Stimulated activated CD8-positive, alpha-beta memory T cell treated with anti-CD3 and anti-CD28 coated beads, Interleukin-7, amount 100 ng/mL, for 24 hours (primary cell): Measurements from ENCODE around the gene GPR78.

Source experiments
- DNase-seq: peaks from one replicate; pipeline ENCODE4 v3.0.0-alpha.2; 2020; ENCODE audit warnings: low read depth

The GPR78 gene

DNA sequence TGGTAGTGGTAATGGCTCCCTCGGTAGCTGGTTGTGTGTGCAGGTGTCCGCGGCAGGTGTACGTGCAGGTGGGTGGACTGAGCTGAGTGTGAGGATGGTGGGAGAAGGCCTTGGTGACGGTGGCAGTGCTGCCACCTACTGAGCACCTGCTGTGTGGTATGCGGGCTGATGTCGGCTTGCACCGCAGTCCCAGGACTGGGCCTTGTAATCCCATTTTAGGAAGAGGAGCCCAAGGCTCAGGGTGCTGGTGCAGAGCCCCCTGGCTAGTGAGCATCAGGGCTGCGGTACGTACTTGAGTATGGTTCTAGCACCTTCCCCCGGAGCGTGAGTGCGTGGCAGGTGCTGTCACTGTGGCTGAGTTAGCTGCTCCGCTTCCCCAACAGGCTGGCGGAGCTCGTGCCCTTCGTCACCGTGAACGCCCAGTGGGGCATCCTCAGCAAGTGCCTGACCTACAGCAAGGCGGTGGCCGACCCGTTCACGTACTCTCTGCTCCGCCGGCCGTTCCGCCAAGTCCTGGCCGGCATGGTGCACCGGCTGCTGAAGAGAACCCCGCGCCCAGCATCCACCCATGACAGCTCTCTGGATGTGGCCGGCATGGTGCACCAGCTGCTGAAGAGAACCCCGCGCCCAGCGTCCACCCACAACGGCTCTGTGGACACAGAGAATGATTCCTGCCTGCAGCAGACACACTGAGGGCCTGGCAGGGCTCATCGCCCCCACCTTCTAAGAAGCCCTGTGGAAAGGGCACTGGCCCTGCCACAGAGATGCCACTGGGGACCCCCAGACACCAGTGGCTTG lies 6.7 kb downstream of the GPR78 start:
- DNase-seq, result no peak

DNA sequence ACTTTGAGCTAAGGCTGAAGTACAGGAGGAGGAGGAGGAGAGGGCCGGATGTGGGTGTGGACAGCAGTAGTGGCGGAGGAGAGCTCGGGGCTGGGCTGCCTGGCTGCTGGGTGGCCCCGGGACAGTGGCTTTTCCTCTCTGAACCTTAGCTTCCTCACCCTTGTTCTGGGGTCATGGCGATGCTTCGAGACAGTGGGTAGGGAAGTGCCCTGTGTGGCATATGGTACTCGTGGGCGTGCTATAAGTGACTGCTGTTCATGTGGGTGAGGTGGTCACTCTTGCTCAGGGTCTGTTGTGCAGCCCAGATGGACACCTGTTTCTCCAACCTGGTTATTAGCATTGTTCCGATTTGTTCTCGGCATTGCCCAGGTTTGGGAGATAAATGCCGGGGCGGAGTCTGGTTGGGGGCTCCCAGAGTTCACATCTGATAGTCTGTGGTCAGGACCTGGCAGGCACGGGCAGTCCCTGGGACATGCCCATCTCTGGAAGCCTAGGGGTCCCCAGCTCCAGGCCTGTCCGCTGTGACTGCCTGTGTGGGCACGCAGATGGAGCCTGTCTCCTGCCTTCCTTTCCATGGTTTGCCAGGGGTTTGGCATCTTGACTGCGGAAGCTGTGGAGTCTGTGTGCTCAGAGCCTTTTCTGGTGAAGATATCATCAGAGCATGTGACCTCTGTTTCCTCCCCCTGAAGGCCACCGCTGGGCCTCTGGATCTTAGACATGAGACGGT lies 7.4 kb downstream of the GPR78 start:
- DNase-seq, result no peak

DNA sequence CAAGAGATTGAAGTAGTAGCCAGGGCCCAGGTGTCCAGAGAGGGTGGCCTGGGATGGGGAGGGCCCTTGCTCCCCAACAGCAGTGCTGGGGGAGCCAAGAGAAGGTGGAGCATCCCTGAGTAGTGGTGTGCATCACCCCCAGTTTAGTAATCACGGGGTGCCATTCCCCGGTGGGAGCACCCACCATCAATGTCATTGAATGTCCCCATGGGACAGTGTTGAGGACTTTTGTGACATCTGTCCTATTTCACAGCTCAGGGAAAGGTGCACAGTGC lies 7.9 kb downstream of the GPR78 start:
- no peak for DNase-seq

- no peak for DNase-seq
These were observed 9.1 kb downstream of the GPR78 start for GRCh38 chr4:8589336-8589735.

- DNase-seq, result no peak
These were observed 9.8 kb downstream of the GPR78 start for GRCh38 chr4:8589823-8590545.

- DNase-seq, result no peak
These were observed 10.3 kb downstream of the GPR78 start for GRCh38 chr4:8590546-8590880.

DNA sequence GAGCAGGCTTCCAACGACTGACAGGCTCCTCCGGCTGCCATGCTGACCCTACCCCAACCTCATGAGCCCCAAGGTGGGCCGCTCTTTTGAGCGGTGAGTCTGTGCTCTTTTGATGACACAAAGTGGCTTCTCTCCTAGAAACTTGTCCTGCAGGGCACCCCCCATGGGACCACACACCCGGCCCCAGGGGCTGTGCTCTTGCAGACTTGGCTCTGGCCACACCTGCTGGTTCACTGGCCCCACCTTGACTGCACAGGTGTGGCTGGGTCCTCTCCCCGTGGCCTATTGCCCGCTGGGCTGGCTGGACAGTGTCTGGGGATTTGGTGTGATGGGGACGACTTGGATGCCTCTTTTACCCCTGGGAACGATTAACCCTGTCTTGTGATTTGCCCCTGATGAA lies 10.9 kb downstream of the GPR78 start:
- no peak for DNase-seq

DNA sequence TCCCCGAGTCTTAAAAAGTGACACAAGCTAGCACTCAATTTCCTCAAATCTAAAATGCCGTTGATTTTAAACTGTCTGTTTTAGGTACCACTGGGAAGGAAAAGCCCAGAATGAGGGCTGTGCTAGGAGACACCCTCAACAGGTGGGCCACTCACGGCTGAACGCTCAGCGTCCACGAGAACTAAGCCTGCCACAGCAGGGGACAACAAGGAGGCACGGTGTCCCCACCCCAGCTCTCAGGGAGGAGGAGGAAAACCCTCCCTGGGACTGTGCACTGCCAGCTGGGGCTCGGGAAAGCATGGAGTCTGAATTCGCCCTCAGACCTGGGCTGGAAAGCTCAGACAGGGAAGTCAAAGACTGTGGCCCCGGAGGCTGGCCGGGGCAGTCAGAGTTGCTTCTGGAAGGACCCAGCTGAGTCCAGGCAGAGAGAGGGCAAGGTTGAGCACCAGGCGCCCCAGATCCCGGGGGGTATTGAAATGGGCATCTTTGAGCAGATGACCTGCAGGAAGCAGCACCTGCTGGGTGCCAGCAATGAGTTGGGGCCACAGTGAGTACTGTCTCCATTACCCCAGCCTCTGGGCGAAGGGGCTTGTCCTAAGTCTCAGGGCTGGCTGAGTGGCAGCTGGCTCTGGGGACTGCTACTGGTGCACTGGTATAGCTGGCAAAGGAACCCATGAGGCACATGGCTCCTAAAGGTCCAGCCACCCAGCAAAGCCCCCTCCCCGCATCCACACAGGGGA lies 11.6 kb downstream of the GPR78 start:
- no peak for DNase-seq

GRCh38 chr4:8592366-8593263 lies 12.4 kb downstream of the GPR78 start, which contains the start of gene CPZ:
Gene CPZ, plus strand, starts transcription at chr4:8592765. Its CDS starts 69 bp downstream, at chr4:8592834.
- DNase-seq, result no peak

- DNase-seq, result no peak
These were observed 13.3 kb downstream of the GPR78 start for GRCh38 chr4:8593264-8594096.

DNA sequence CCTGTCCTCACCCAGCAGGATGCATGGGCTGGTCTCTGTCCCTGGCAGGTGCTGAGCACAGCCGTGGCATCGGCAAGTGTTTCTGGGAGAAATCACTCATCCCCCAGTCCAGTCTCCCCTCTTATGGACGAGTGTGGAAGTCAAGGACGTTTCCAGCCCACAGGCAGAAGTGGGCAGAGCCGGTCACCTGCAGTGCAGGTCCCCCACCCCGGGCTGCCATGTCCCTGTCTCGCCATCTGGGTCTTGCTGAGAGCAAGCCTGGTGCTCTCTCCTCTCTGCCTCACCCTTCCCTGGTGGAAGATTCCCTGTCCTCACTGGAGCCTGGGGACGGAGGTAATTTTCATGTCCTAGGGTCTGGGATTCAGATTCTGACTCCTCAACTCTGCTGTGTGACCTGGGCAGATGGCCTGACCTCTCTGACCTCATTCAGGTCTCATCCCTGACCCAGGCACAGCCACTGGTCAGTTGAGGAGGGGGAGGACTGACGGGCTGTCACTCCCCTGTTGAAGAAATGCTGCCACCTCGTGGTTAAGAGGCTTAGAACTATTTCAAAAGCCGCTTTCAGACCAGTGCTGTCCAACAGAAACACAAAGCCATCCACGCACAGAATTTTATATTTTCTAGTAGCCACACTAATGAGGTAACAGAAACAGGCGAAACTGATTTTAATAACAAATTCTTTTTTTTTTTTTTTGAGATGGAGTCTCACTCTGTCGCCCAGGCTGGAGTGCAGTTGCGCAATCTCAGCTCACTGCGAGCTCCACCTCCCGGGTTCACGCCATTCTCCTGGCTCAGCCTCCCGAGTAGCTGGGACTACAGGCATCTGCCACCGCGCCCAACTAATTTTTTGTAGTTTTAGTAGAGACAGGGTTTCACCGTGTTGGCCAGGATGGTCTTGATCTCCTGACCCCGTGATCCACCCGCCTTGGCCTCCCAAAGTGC lies 14.2 kb downstream of the GPR78 start:
- DNase-seq, result no peak

- no peak for DNase-seq
These were observed 15.3 kb downstream of the GPR78 start for GRCh38 chr4:8595237-8596087.

DNA sequence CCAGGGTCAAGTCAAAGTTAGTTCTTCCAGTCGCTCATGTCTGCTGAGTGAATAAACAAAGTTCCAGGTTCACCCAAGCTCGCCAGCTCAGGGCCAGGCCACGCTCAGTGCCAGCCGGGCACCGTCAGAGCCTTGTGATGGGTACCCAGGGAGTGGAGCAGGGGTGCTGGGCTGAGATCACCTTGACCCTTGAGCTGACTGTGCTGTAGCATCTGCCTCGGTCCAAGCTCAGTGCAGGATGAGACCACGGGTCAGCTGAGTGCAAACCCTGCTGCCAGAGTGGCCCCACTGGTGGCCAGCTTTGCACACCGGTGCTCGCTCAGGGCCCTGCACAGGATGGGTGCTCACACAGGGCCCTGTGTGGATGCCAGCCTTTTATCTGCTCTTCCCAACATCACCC lies 16.7 kb downstream of the GPR78 start:
- DNase-seq, result no peak

GRCh38 chr4:8597319-8597718 lies 17.1 kb downstream of the GPR78 start:
- no peak for DNase-seq

- DNase-seq, result no peak
These were observed 17.6 kb downstream of the GPR78 start for GRCh38 chr4:8597791-8598190.

GRCh38 chr4:8598391-8599090 lies 18.3 kb downstream of the GPR78 start:
- no peak for DNase-seq

- DNase-seq, result no peak
These were observed 18.9 kb downstream of the GPR78 start for GRCh38 chr4:8599091-8599460.

DNA sequence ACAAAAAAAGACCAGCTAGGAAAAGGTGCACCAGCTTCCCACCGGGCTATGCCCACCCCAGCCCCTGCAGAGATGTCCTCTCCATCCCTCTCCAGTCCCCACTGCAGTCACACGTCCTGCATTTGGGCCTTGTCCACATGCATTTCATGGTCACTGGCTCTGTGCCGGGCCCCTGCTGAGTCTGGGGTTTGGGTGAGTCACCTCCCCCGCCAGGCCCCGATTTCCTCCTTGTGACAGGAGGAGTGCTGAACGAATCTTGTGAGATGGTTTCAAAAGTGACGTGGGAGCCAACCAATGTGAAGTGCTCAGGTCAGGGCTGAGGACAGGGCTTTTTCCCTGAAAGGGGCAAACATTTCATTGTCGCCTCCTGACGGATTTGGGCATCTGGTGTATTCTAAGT lies 19.5 kb downstream of the GPR78 start:
- no peak for DNase-seq
